SK-N-SH (cell line): ENCODE results near the gene ARHGDIA. TPM values are rescaled to one million over a fixed set of nuclear protein-coding genes. Genes with fewer than 3 reads are reported as not detected.

Source experiments
- CTCF ChIA-PET: fragments of 300-600, 350-600 bp; formaldehyde crosslinking; extraction: SDS; loops from one replicate; lab custom pipeline; 2021; lab: Yijun Ruan, JAX
- POLR2A ChIA-PET: fragments of 350-600 bp; sonication (Branson Sonifier 250); formaldehyde crosslinking; extraction: SDS; loops from one replicate; lab custom pipeline; 2020; ENCODE audit warnings: antibody characterized with exemption, inconsistent platforms; lab: Yijun Ruan, JAX
- DNase-seq: peaks from one replicate; pipeline ENCODE4 v3.0.0; 2012
- H2AFZ ChIP-seq: fragments of 200-600 bp; sonication (generic); 2 replicates; pipeline ENCODE4 v1.8.1; 2016; ENCODE audit warnings: antibody characterized with exemption, mild to moderate bottlenecking, low read depth
- H3F3A ChIP-seq: fragments of 200-600 bp; sonication (generic); replicated peaks from 2 replicates; pipeline ENCODE3; 2016; ENCODE audit warnings: antibody characterized with exemption, mild to moderate bottlenecking; ENCODE audit not compliant: insufficient read depth
- H3K27ac ChIP-seq, 2 experiments: fragments of 200-500 bp in 1 of 2; fragments of 200-600 bp in 1 of 2; sonication (Bioruptor generic) in 1 of 2; sonication (generic), shearing (Covaris generic) in 1 of 2; 2 replicates each; pipeline versions ENCODE4 v1.5.1 to v1.6.1; 2014 to 2016; ENCODE audit warnings: low read depth in 2 of 2, inconsistent platforms in 1 of 2, low read length in 1 of 2, mild to moderate bottlenecking in 1 of 2, mixed read lengths in 1 of 2
- H3K27me3 ChIP-seq: fragments of 200-600 bp; sonication (generic), shearing (Covaris generic); 2 replicates; pipeline ENCODE4 v1.6.1; 2016; ENCODE audit warnings: mixed run types; ENCODE audit not compliant: insufficient read depth
- H3K36me3 ChIP-seq, 2 experiments: fragments of 200-500 bp in 1 of 2; fragments of 200-600 bp in 1 of 2; sonication (Bioruptor generic) in 1 of 2; sonication (generic) in 1 of 2; replicated peaks in 1 of 2; 2 replicates each; pipeline versions ENCODE3 to v1.5.1; 2014 to 2016; ENCODE audit warnings: low read length in 1 of 2, mild to moderate bottlenecking in 1 of 2; ENCODE audit not compliant: insufficient read depth in 2 of 2, control insufficient read depth in 1 of 2
- H3K4me1 ChIP-seq, 2 experiments: fragments of 200-500 bp in 1 of 2; fragments of 200-600 bp in 1 of 2; sonication (Bioruptor generic) in 1 of 2; sonication (generic), shearing (Covaris generic) in 1 of 2; 2 replicates each; pipeline versions ENCODE4 v1.5.1 to v1.6.1; 2014 to 2016; ENCODE audit warnings: low read depth in 1 of 2, low read length in 1 of 2, mixed run types in 1 of 2; ENCODE audit not compliant: insufficient read depth in 2 of 2, control insufficient read depth in 1 of 2
- H3K4me2 ChIP-seq: fragments of 200-600 bp; sonication (generic), shearing (Covaris generic); 2 replicates; pipeline ENCODE4 v1.6.1; 2017; ENCODE audit warnings: mixed run types
- H3K4me3 ChIP-seq, 2 experiments: fragments of 200-500 bp in 1 of 2; fragments of 200-600 bp in 1 of 2; sonication (Bioruptor generic) in 1 of 2; sonication (generic), shearing (Covaris generic) in 1 of 2; 2 replicates each; pipeline versions ENCODE4 v1.5.1 to v1.8.1; 2014 to 2016; ENCODE audit warnings: low read depth in 2 of 2, inconsistent platforms in 1 of 2, low read length in 1 of 2, mild to moderate bottlenecking in 1 of 2, mixed read lengths in 1 of 2, moderate library complexity in 1 of 2
- H3K79me2 ChIP-seq: fragments of 200-600 bp; sonication (generic); 2 replicates; pipeline ENCODE4 v1.8.1; 2017; ENCODE audit warnings: mild to moderate bottlenecking; ENCODE audit not compliant: insufficient read depth
- H3K9ac ChIP-seq: fragments of 200-600 bp; sonication (generic); 2 replicates; pipeline ENCODE4 v1.6.1; 2017; ENCODE audit warnings: mixed run types
- H3K9me2 ChIP-seq: fragments of 200-600 bp; sonication (generic); 2 replicates; pipeline ENCODE4 v1.6.1; 2017; ENCODE audit warnings: mixed run types
- H3K9me3 ChIP-seq: fragments of 200-600 bp; sonication (generic); 2 replicates; pipeline ENCODE4 v1.6.1; 2017; ENCODE audit warnings: mixed run types, mild to moderate bottlenecking, moderate library complexity
- H4K20me1 ChIP-seq: fragments of 200-600 bp; sonication (generic); 2 replicates; pipeline ENCODE4 v1.6.1; 2017; ENCODE audit warnings: mild to moderate bottlenecking, mixed run types; ENCODE audit not compliant: insufficient read depth
- CHD2 ChIP-seq: fragments of 150-350 bp; IDR thresholded peaks from 2 replicates; pipeline ENCODE4 v1.6.1; 2018; ENCODE audit warnings: low read length; ENCODE audit not compliant: partially characterized antibody
- EZH2phosphoT487 ChIP-seq: fragments of 200-600 bp; sonication (generic); IDR thresholded peaks from 2 replicates; pipeline ENCODE4 v1.6.1; 2017; ENCODE audit warnings: low read depth, mixed run types, mild to moderate bottlenecking, antibody characterized with exemption, moderate library complexity, borderline replicate concordance
- GATA2 ChIP-seq: sonication (generic); formaldehyde crosslinking; IDR thresholded peaks from 2 replicates; pipeline ENCODE4 v1.5.0; 2020; ENCODE audit warnings: mild to moderate bottlenecking, missing genetic modification reagents
- NFIC ChIP-seq: IDR thresholded peaks from 2 replicates; pipeline ENCODE4 v1.4.0; 2012; ENCODE audit warnings: borderline replicate concordance
- NRF1 ChIP-seq: IDR thresholded peaks from 2 replicates; pipeline ENCODE4 v1.6.1; 2012; ENCODE audit warnings: low read depth, mild to moderate bottlenecking, low read length
- RAD21 ChIP-seq: IDR thresholded peaks from 2 replicates; pipeline ENCODE4 v1.6.1; 2012; ENCODE audit warnings: mild to moderate bottlenecking, low read length
- SMC3 ChIP-seq: IDR thresholded peaks from 2 replicates; pipeline ENCODE4 v1.6.1; 2012; ENCODE audit warnings: low read depth, low read length, improper control_type of control experiment
- TCF12 ChIP-seq: IDR thresholded peaks from 2 replicates; pipeline ENCODE4 v1.4.0; 2012
- WGBS: methylation state at CpG from one replicate; pipeline ENCODE4 v1.1.6; 2017; ENCODE audit warnings: low lambda C conversion rate; 5-methylcytosine and 5-hydroxymethylcytosine counted together
- polyA plus RNA-seq, 3 experiments: library from polyadenylated mRNA; depleted of rRNA; stranded (reverse); fragments of >200 nt; gene quantifications; 2 replicates each; pipeline ENCODE4 v1.2.3, GENCODE V29; 2012
- TF ChIP-seq, protein P1 (sequence below): IDR thresholded peaks from 2 replicates; pipeline ENCODE4; 2012
- TF ChIP-seq, protein P2 (sequence below): IDR thresholded peaks from 2 replicates; pipeline ENCODE4 v1.4.0; 2012; ENCODE audit warnings: low read depth, borderline replicate concordance
- TF ChIP-seq, protein P3 (sequence below): IDR thresholded peaks from 2 replicates; pipeline ENCODE4 v1.4.0; 2012; ENCODE audit warnings: low read depth, borderline replicate concordance

The ARHGDIA gene
- polyA plus RNA-seq, 1 of the 3 experiments (the other 2 are of a cell fraction), result 385 TPM

DNA sequence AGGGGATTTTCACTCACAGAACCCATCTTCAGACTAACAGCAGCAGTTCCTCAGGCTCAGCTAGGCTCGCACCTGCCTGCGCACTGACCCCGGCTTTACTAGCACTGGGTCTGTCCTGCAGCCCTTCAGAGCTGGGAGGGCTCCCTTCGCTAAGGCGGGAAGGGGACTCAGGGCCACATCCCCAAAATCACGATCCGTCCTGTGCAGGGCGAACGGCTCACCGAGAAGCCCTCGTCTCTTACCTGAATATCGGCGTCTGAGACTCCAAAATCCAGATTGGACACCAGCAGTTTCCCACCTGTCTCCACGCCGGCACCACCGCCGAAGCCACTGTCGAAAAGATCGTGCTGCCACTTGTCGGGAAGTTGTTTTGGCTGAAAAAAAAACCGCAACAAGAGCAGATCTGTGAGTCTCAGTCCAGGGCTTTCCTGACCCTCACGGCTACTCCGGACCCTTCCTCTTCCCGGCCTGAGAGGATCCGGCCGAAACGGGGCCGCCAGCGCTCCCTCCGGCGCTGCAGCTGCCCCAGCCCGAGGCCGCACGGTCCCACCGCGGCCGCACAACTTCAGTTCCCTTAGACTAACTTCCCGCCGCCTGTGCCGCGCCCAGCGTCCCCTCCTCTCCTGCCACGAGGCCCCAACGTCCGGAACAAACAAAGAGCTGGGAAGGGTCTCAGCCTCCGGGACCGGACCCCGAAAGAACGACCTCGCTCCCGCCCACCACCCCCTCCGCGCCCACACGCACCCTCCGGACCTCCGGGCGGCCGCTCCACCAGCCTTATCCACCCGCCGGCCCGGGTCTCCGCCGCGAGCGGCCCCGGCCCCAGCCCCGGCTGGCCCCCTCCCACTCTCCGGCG, 19.5 kb upstream of the ARHGDIA start (continued):
- no peak for TF ChIP-seq GATA2 (CRISPR knock-in tag)

DNA sequence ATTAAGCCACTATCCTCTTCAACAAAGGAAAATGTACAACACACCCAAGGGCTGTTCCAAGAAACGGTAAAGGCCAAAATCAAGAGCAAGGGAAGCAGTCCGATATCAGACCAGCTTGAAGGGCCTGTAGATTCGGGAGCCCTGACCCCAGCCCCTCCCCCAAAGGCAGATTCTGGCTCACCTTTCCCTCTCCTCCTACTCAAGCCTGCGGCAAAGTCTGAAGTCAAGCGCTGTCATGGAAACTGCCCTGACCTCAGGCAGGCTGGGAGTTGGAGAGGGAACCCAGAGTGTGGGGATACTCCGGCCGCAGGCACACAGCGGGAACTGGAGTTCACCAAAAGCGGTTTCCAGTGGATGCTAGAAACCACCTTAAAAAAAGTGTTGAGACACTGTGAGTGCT, 18.5 kb upstream of the ARHGDIA start:
- no peak for DNase-seq
- H3K27me3 ChIP-seq, result no peaks in the 10 kb centered on the region
- TF ChIP-seq, protein P1, sequence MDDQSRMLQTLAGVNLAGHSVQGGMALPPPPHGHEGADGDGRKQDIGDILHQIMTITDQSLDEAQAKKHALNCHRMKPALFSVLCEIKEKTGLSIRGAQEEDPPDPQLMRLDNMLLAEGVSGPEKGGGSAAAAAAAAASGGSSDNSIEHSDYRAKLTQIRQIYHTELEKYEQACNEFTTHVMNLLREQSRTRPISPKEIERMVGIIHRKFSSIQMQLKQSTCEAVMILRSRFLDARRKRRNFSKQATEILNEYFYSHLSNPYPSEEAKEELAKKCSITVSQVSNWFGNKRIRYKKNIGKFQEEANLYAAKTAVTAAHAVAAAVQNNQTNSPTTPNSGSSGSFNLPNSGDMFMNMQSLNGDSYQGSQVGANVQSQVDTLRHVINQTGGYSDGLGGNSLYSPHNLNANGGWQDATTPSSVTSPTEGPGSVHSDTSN, result no peak
- no peak for TF ChIP-seq CHD2
- TF ChIP-seq, protein P2, sequence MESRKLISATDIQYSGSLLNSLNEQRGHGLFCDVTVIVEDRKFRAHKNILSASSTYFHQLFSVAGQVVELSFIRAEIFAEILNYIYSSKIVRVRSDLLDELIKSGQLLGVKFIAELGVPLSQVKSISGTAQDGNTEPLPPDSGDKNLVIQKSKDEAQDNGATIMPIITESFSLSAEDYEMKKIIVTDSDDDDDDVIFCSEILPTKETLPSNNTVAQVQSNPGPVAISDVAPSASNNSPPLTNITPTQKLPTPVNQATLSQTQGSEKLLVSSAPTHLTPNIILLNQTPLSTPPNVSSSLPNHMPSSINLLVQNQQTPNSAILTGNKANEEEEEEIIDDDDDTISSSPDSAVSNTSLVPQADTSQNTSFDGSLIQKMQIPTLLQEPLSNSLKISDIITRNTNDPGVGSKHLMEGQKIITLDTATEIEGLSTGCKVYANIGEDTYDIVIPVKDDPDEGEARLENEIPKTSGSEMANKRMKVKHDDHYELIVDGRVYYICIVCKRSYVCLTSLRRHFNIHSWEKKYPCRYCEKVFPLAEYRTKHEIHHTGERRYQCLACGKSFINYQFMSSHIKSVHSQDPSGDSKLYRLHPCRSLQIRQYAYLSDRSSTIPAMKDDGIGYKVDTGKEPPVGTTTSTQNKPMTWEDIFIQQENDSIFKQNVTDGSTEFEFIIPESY, result no peak
- TF ChIP-seq NRF1, result no peak
- no peak for TF ChIP-seq SMC3
- TF ChIP-seq TCF12, result no peak
- TF ChIP-seq NFIC, result no peak
- TF ChIP-seq RAD21, result no peak
- no peak for TF ChIP-seq EZH2phosphoT487
- TF ChIP-seq, protein P3, sequence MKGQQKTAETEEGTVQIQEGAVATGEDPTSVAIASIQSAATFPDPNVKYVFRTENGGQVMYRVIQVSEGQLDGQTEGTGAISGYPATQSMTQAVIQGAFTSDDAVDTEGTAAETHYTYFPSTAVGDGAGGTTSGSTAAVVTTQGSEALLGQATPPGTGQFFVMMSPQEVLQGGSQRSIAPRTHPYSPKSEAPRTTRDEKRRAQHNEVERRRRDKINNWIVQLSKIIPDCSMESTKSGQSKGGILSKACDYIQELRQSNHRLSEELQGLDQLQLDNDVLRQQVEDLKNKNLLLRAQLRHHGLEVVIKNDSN, result no peak
- peaks cover 46 to 56% of the 10 kb centered on the region in 2 experiments for H3K36me3 ChIP-seq
- peak overlapping the region; percentile 93; the same call in 1 of the 2 replicates for H3K9ac ChIP-seq
- H3K4me1 ChIP-seq, result peaks cover 12 to 19% of the 10 kb centered on the region in 2 experiments
- peaks cover 92% of the 10 kb centered on the region for H3K79me2 ChIP-seq
- 82% methylated on average over 9 of the region's 9 CpGs for WGBS
- H4K20me1 ChIP-seq, result peaks cover 23% of the 10 kb centered on the region; the same call in 1 of the 2 replicates
- ChIA-PET CTCF (interaction anchor here (0.8 to 2.3 kb wide), 3 partner anchors 17 to 154 kb away, joined by 3 to 7 read pairs (median 5); no protein-coding TSS in a partner anchor), POLR2A (no interaction called here)
- H3F3A ChIP-seq, result peaks cover 27% of the 10 kb centered on the region
- no peaks in the 10 kb centered on the region for H3K9me3 ChIP-seq
- H3K4me3 ChIP-seq, result peak overlapping the region in 1 of 2 experiments; percentile 98; a peak in 2 of 4 replicates
- peak overlapping the region; percentile 94 for H3K4me2 ChIP-seq
- peak overlapping the region in 1 of 2 experiments; percentile 17; a peak in 1 of 4 replicates for H3K27ac ChIP-seq
- no peak overlapping the region for H2AFZ ChIP-seq
- H3K9me2 ChIP-seq, result no peaks in the 10 kb centered on the region
